ENCODE measurements around the gene CTRB1. TPM values are rescaled to one million over a fixed set of nuclear protein-coding genes. Genes with fewer than 3 reads are reported as not detected.

Gene CTRB1
- under 1 TPM in 1 of 4 donors, not detected in 3; 0.69 TPM for total RNA-seq

DNA sequence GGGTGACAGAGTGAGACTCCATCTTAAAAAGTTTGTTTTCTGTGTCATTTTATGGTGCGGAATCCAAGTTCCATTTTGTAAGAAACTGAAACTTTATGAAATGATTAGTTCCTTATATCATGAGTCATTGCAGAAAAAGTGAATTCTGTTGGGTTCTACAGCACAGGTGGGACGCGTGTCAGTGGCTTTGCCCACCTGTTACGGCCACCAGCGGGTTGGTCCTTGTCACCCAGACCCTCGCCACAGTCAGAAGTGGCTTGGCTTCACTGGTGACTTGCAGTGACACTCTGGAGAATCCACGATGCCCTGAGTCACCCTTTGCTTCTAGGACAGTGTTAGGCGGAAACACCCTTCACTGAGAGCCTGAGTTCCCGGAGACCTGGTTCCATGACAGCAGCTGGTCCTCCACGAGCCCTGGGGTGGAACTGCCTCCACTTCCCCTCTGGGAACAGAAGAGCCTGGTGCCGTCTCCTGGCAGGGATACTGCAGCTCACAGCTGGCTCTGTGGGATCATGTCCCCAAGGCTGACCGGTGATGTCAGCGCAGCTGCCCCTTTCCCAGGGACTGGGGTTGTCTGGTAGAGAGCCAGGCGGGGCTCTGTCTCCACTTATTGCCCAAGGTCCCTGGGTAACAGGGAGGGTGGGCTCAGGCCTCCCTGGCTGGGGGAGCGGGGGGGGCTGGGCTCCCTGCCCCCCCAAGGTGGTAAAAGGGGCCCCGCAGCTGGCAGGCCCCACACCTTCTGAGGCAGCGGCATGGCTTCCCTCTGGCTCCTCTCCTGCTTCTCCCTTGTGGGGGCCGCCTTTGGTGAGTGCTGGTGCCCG is at the start of gene CTRB1:
TSS of gene CTRB1 (plus strand) at position 733 of the 821 bp plus-strand sequence. CDS start at position 753, 20 bp downstream.
- no peak for ATAC-seq (ENCODE audit: low FRiP score)
- DNase-seq (ENCODE audit: low spot score), result no peak
- TF ChIP-seq, protein P1, sequence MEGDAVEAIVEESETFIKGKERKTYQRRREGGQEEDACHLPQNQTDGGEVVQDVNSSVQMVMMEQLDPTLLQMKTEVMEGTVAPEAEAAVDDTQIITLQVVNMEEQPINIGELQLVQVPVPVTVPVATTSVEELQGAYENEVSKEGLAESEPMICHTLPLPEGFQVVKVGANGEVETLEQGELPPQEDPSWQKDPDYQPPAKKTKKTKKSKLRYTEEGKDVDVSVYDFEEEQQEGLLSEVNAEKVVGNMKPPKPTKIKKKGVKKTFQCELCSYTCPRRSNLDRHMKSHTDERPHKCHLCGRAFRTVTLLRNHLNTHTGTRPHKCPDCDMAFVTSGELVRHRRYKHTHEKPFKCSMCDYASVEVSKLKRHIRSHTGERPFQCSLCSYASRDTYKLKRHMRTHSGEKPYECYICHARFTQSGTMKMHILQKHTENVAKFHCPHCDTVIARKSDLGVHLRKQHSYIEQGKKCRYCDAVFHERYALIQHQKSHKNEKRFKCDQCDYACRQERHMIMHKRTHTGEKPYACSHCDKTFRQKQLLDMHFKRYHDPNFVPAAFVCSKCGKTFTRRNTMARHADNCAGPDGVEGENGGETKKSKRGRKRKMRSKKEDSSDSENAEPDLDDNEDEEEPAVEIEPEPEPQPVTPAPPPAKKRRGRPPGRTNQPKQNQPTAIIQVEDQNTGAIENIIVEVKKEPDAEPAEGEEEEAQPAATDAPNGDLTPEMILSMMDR (IDR thresholded peaks at IDR 0.05), result no peak

- ATAC-seq (ENCODE audit: low FRiP score) (no peak), DNase-seq (ENCODE audit: low spot score) (no peak)
- TF ChIP-seq, protein P1 (IDR thresholded peaks at IDR 0.05), result no peak
Observed at GRCh38 chr16:75169899-75170405, 48.8 kb upstream of the CTRB1 start.

DNA sequence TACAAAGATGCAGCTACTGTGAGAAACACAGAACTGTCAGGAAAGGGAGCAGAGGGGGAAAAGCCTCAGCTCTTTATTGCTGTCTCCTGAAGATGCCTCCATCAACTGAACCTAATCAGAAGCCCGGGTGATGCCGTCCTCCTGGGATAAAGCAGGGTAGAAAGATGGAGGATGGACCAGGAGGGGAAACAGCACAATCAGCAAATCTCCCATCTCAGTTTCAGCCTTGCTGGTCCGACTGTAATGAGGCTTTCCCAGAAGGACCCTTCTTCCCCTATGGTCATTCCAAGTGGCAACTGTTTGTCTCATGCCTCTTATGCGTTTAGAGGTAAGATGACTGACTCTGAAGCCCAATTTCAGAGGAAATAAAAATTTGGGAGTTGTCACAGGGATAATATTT is 46.2 kb upstream of the CTRB1 start:
- ATAC-seq (ENCODE audit: low FRiP score) (no peak), DNase-seq (ENCODE audit: low spot score) (no peak)
- TF ChIP-seq, protein P1 (IDR thresholded peaks at IDR 0.05), result no peak

DNA sequence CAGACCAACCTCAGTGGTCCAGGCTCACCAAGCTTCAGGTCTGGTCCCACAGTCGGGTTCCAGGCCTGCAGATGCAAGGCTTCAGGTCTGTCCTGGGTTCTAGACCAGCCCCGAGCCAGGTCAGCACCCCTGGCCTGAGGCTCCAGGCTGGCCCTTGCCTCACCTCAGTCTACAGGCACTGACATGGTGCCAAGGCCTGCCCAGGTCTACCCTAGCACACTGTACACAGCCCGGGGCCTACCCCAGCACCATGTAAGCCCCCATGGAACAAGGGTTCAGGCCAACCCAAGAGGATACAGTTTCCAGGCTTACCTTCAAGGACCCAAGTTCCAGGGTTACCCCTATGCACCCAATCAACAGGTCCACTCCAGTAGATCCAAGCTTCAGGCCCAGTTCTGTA is 43.7 kb upstream of the CTRB1 start:
- no peak for ATAC-seq (ENCODE audit: low FRiP score)
- no peak for DNase-seq (ENCODE audit: low spot score)
- TF ChIP-seq, protein P1 (IDR thresholded peaks at IDR 0.05), result no peak

DNA sequence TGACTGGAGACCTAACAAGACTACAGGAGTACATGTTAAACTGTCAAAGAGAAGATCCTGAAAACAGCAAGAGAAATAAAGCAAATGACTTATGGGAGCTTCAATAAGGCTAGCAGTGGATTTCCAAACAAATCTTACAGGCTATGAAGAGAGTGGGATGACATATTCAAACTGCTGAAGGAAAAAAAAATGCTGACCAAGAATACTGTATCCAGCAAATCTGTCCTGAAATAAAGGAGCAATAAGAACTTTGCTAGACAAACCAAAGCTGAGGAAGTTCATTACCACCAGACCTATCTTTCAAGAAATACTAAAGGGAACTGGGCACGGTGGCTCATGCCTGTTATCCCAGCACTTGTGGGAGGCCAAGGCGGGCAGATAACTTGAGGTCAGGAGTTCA is 41.9 kb upstream of the CTRB1 start:
- TF ChIP-seq, protein P1 (IDR thresholded peaks at IDR 0.05), result no peak
- no peak for DNase-seq (ENCODE audit: low spot score)
- no peak for ATAC-seq (ENCODE audit: low FRiP score)

- TF ChIP-seq, protein P1 (IDR thresholded peaks at IDR 0.05), result no peak
- DNase-seq (ENCODE audit: low spot score), result no peak
- ATAC-seq (ENCODE audit: low FRiP score), result no peak
Observed at GRCh38 chr16:75179208-75179607, 39.6 kb upstream of the CTRB1 start.

GRCh38 chr16:75181630-75182029 is 37.2 kb upstream of the CTRB1 start:
- DNase-seq (ENCODE audit: low spot score), result no peak
- TF ChIP-seq, protein P1 (IDR thresholded peaks at IDR 0.05), result no peak
- ATAC-seq (ENCODE audit: low FRiP score), result no peak
